K562 (cell line): ENCODE data around the gene TOM1L2. TPM values are rescaled to one million over a fixed set of nuclear protein-coding genes. Genes with fewer than 3 reads are reported as not detected.
"Not testable (repeated sequence)": the region's sequence is repeated elsewhere in the genome, so short reads cannot be mapped to it uniquely, and the experiment has no call there.

ENCODE experiments used
- ATAC-seq: fragments of 200-7000 bp; cut with Tn5 transposase; 3 replicates; pipeline ENCODE4 v1.9.1; 2020; ENCODE audit warnings: moderate library complexity
- BruUV-seq: library from RNA; stranded (reverse); fragments of 400-500 nt; replicated peaks from 2 replicates; lab custom pipeline; 2021; lab: Mats Ljungman, UMichigan
- CTCF ChIA-PET: fragments of 300-600 bp; formaldehyde crosslinking; extraction: SDS; loops from one replicate; lab custom pipeline; 2021; ENCODE audit warnings: low intra/inter-chr PET ratio; lab: Yijun Ruan, JAX
- POLR2A ChIA-PET: fragments of 300-600, 350-650 bp; sonication (Branson Sonifier 250); formaldehyde crosslinking; extraction: SDS; loops from one replicate; lab custom pipeline; 2021; ENCODE audit warnings: antibody characterized with exemption, inconsistent platforms; lab: Yijun Ruan, JAX
- DNase-seq, 4 experiments: peaks; one replicate each; pipeline versions ENCODE4 v3.0.0 to v3.0.0-alpha.2; 2011 to 2018; ENCODE audit warnings: low spot score in 3 of 4, mixed read lengths in 3 of 4; ENCODE audit errors: extremely low read depth in 1 of 4
- FAIRE-seq: peaks from 2 replicates; lab custom pipeline; 2011; peaks lifted over from hg19 to GRCh38; lab: Jason Lieb, UNC
- H2AFZ ChIP-seq: 2 replicates; pipeline ENCODE4 v1.6.0; 2011; ENCODE audit warnings: low read depth, low read length, control low read depth, inconsistent platforms
- H3K27ac ChIP-seq: fragments of 200-600 bp; 3 replicates; pipeline ENCODE4 v1.8.0; 2011; ENCODE audit warnings: low read depth, mild to moderate bottlenecking, control low read depth, inconsistent platforms, low read length, moderate library complexity, mixed read lengths; ENCODE audit errors: extremely low read depth
- H3K27me3 ChIP-seq, 2 experiments: fragments of 300-600 bp in 1 of 2; 2 replicates in 1 of 2; 3 replicates in 1 of 2; pipeline versions ENCODE4 v1.6.0 to v1.8.0; 2011; ENCODE audit warnings: inconsistent platforms in 2 of 2, low read length in 2 of 2, mild to moderate bottlenecking in 1 of 2, mixed read lengths in 1 of 2, moderate library complexity in 1 of 2; ENCODE audit not compliant: control insufficient read depth in 2 of 2, insufficient read depth in 2 of 2
- H3K36me3 ChIP-seq: fragments of 300-600 bp; 3 replicates; pipeline ENCODE4 v1.8.0; 2011; ENCODE audit warnings: mild to moderate bottlenecking, low read length, inconsistent platforms; ENCODE audit not compliant: control insufficient read depth, insufficient read depth
- H3K4me1 ChIP-seq, 2 experiments: fragments of 200-600 bp in 1 of 2; replicated peaks in 1 of 2; 2 replicates in 1 of 2; 3 replicates in 1 of 2; pipeline versions ENCODE4 v1.5.1 to v1.8.0; 2011; ENCODE audit warnings: inconsistent platforms in 2 of 2, low read length in 2 of 2, mild to moderate bottlenecking in 1 of 2, mixed read lengths in 1 of 2, moderate library complexity in 1 of 2; ENCODE audit not compliant: control insufficient read depth in 2 of 2, insufficient read depth in 2 of 2
- H3K4me2 ChIP-seq: 2 replicates; pipeline ENCODE4 v1.6.1; 2011; ENCODE audit warnings: low read length, control low read depth, inconsistent platforms, mixed read lengths; ENCODE audit not compliant: insufficient read depth
- H3K4me3 ChIP-seq: fragments of 200-600 bp; sonication (generic), shearing (Covaris generic); 2 replicates; pipeline ENCODE4 v1.5.1; 2016; ENCODE audit warnings: control low read depth, inconsistent platforms
- H3K79me2 ChIP-seq: fragments of 200-600 bp; 3 replicates; pipeline ENCODE4 v1.8.0; 2011; ENCODE audit warnings: low read length, inconsistent platforms; ENCODE audit not compliant: control insufficient read depth, insufficient read depth
- H3K9ac ChIP-seq, 2 experiments: 2 replicates each; pipeline versions ENCODE4 v1.6.0 to v1.6.1; 2011; ENCODE audit warnings: low read depth in 2 of 2, low read length in 2 of 2, control low read depth in 1 of 2, inconsistent platforms in 1 of 2, mild to moderate bottlenecking in 1 of 2, mixed read lengths in 1 of 2; ENCODE audit not compliant: insufficient read depth in 1 of 2
- H3K9me1 ChIP-seq: one replicate; pipeline ENCODE4 v1.6.0; 2011; ENCODE audit warnings: inconsistent platforms, mild to moderate bottlenecking, low read length, moderate library complexity; ENCODE audit not compliant: control insufficient read depth, insufficient read depth
- H3K9me3 ChIP-seq: replicated peaks from 2 replicates; pipeline ENCODE4 v1.5.1; 2011; ENCODE audit warnings: low read depth, low read length, inconsistent platforms; ENCODE audit not compliant: control insufficient read depth, insufficient read depth
- H4K20me1 ChIP-seq: replicated peaks from 2 replicates; pipeline ENCODE4 v1.6.1; 2011; ENCODE audit warnings: low read length, inconsistent platforms, mixed read lengths; ENCODE audit not compliant: control insufficient read depth, insufficient read depth
- ERF ChIP-seq: fragments of 450-650 bp; formaldehyde crosslinking; IDR thresholded peaks from 2 replicates; pipeline ENCODE4 v1.4.0; 2020; ENCODE audit warnings: mild to moderate bottlenecking, mixed read lengths
- MIER1 ChIP-seq: fragments of 450-650 bp; IDR thresholded peaks from 2 replicates; pipeline ENCODE4 v1.6.1; 2016; ENCODE audit warnings: antibody characterized with exemption, mild to moderate bottlenecking, low read depth
- NFIC ChIP-seq: fragments of 450-650 bp; IDR thresholded peaks from 2 replicates; pipeline ENCODE4 v1.6.1; 2017; ENCODE audit warnings: mild to moderate bottlenecking, inconsistent platforms
- WGBS: fragments of 100-300 bp; shearing (Covaris generic); methylation state at CpG from one replicate; pipeline ENCODE4 v1.1.6; 2016; ENCODE audit warnings: low coverage, mixed read lengths; ENCODE audit not compliant: insufficient coverage; ENCODE audit errors: missing lambda C conversion rate; 5-methylcytosine and 5-hydroxymethylcytosine counted together
- in situ Hi-C: fragments of 300-500 bp; cut with MboI; formaldehyde crosslinking; loops from 4 replicates; pipeline ENCODE4 v1.15.0; 2018; ENCODE audit warnings: inconsistent platforms, mixed read lengths
- intact Hi-C: fragments of 100-400 bp; cut with micrococcal nuclease; formaldehyde crosslinking; loops from 2 replicates; pipeline ENCODE4 v1.14.2; 2022
- polyA plus RNA-seq, 8 experiments: library from polyadenylated mRNA; depleted of rRNA in 4 of 8; stranded (reverse) in 5 of 8; unstranded in 3 of 8; fragments of >200 nt; fragmentation: Nextera tagmentation in 2 of 8; fragmentation: Illumina TruSeq in 1 of 8; extraction: Ambion mirVana in 2 of 8; extraction: Trizol in 1 of 8; gene quantifications; 2 replicates each; pipeline versions ENCODE4 v1.2.1 to v1.2.3, GENCODE V29; 2011 to 2014; ENCODE audit warnings: inconsistent platforms in 1 of 8, missing spikeins in 1 of 8
- total RNA-seq, 7 experiments: library from RNA; depleted of rRNA in 6 of 7; stranded (reverse); fragments of >200 nt in 6 of 7; fragmentation: Illumina TruSeq in 2 of 7; extraction: Trizol in 2 of 7; gene quantifications; 2 replicates each; pipeline versions ENCODE4 v1.2.1 to v1.2.3, GENCODE V29; 2011 to 2021; ENCODE audit warnings: low replicate concordance in 1 of 7
- TF ChIP-seq, protein P1 (sequence below): fragments of 250-450 bp; sonication (Bioruptor Pico); IDR thresholded peaks from 2 replicates; pipeline ENCODE4 v1.8.0; 2022; ENCODE audit warnings: inconsistent platforms, mild to moderate bottlenecking, moderate library complexity, borderline replicate concordance

TOM1L2 gene
- total and polyA plus RNA-seq, 9 of the 15 experiments (the other 6 are each of a cell fraction or from before 2014, with no cell fraction given), result 0.07 to 6.0 (median 2.5) TPM

DNA sequence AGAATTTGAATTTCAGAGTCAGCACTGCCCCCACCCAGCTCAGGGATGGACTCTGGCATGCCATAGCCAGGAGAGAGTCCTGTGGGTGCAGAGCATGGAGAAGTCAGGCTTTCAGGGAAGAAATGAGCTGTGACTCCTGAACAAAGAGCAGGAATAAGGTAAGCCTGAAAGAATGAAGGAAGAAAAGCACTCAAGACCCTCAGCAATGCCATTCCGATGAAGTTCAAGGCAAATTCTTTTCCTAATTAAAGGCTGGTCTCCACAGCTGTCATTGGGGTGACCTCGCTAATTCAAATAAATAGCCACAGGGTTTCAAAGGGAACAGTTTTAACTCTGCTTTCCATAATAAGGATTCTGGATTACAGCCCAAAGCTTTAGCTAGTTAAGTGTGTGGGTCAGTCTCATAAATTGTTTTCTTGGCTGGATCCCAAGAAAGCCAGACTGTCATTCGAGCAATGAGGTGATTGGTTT, 31.7 kb downstream of the TOM1L2 start:
- WGBS, result 30% methylated on average over 3 of the region's 3 CpGs
- Histone ChIP-seq H3K79me2 (no peaks in the 10 kb centered on the region), H3K9ac (no peak overlapping the region), H2AFZ (no peak overlapping the region), H3K4me2 (no peak overlapping the region), H3K9me3 (no peaks in the 10 kb centered on the region), H3K9me1 (no peaks in the 10 kb centered on the region), H4K20me1 (peaks cover 7% of the 10 kb centered on the region), H3K27me3 (no peaks in the 10 kb centered on the region), H3K4me1 (peaks cover 10 to 13% of the 10 kb centered on the region in 2 experiments; a peak in 4 of 5 replicates), H3K36me3 (no peaks in the 10 kb centered on the region), H3K27ac (no peak overlapping the region), H3K4me3 (no peak overlapping the region)
- DNase-seq (no peak), FAIRE-seq (no peak), ATAC-seq (no peak)
- POLR2A ChIA-PET, result interaction anchor here (0.8 to 1.1 kb wide), 2 partner anchors 15 to 88 kb away, joined by 3 read pairs; no protein-coding TSS in a partner anchor
- intact Hi-C loops (no loop called here), in situ Hi-C loops (no loop called here)
- BruUV-seq, result no TSS peak
- TF ChIP-seq, protein P1, sequence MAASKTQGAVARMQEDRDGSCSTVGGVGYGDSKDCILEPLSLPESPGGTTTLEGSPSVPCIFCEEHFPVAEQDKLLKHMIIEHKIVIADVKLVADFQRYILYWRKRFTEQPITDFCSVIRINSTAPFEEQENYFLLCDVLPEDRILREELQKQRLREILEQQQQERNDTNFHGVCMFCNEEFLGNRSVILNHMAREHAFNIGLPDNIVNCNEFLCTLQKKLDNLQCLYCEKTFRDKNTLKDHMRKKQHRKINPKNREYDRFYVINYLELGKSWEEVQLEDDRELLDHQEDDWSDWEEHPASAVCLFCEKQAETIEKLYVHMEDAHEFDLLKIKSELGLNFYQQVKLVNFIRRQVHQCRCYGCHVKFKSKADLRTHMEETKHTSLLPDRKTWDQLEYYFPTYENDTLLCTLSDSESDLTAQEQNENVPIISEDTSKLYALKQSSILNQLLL (CRISPR knock-in tag), result no peak
- no peak for TF ChIP-seq ERF (CRISPR knock-in tag)
- TF ChIP-seq MIER1, result no peak
- TF ChIP-seq NFIC, result peak; percentile 30; the same call in 1 of the 2 replicates
- CTCF ChIA-PET, result no interaction called here

DNA sequence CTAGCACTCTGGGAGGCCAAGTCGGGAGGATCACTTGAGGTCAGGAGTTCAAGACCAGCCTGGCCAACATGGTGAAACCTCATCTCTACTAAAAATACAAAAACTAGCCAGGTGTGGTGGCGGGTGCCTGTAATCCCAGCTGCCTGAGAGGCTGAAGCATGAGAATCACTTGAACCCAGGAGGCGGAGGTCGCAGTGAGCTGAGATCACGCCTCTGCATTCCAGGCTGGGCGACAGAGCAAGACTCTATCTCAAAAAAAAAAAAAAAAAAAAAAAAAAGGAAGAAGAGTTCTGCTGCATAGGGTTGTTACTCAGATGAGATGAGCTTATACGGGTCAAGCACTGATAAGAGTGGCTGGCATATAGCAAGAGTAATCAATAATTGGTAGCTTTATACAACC, 32.3 kb downstream of the TOM1L2 start:
- H3K79me2 ChIP-seq, BruUV-seq, H3K4me3 ChIP-seq, ATAC-seq, H3K9me3 ChIP-seq, H3K9me1 ChIP-seq, POLR2A ChIA-PET, H3K9ac ChIP-seq, intact Hi-C loops, FAIRE-seq, CTCF ChIA-PET, DNase-seq, H3K27me3 ChIP-seq, H3K4me2 ChIP-seq, H4K20me1 ChIP-seq, H2AFZ ChIP-seq, H3K36me3 ChIP-seq, in situ Hi-C loops, H3K27ac ChIP-seq: not testable (repeated sequence)
- H3K4me1 ChIP-seq, result peaks cover 10 to 13% of the 10 kb centered on the region in 2 experiments; a peak in 4 of 5 replicates
- WGBS, result 27% methylated on average over 2 of the region's 7 CpGs
